ENCODE results near the gene PTPRB. TPM values are rescaled to one million over a fixed set of nuclear protein-coding genes. Genes with fewer than 3 reads are reported as not detected.

PTPRB gene
- total RNA-seq, 3 donors from 2014 or later, result 22.0 to 29.4 (median 27.9) TPM

DNA sequence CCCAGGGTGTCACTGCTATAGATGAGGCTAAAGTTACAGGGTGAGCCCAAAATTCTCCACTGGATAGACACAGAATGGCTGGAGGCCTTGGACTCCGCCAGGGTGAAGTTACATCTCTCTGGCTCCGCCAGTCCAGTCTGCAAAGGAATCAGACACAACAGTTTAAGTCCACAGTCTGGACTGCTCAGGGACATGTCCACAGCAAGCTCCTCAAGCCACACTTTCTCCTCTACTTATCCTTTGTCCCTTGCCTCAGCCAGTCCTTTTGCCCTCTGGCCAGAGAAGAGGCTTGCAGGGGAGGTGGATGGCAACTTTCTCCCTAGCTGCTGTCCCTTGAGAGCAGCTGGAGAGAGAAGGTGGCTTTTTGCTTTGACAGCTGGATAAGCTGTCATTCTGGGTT, 28.0 kb downstream of the PTPRB start:
- DNase-seq, result peak in 2 of 3 donors; percentile 10 to 26
- H3K9me3 ChIP-seq, result no peaks in the 10 kb centered on the region
- intact Hi-C loops (cut with DNase I, micrococcal nuclease), result no loop called here
- peak; percentile 49 for ATAC-seq
- H3K4me1 ChIP-seq (ENCODE audit: low read depth), result peaks cover 4% of the 10 kb centered on the region
- H3K4me3 ChIP-seq, result no peak overlapping the region
- TF ChIP-seq, protein P1, sequence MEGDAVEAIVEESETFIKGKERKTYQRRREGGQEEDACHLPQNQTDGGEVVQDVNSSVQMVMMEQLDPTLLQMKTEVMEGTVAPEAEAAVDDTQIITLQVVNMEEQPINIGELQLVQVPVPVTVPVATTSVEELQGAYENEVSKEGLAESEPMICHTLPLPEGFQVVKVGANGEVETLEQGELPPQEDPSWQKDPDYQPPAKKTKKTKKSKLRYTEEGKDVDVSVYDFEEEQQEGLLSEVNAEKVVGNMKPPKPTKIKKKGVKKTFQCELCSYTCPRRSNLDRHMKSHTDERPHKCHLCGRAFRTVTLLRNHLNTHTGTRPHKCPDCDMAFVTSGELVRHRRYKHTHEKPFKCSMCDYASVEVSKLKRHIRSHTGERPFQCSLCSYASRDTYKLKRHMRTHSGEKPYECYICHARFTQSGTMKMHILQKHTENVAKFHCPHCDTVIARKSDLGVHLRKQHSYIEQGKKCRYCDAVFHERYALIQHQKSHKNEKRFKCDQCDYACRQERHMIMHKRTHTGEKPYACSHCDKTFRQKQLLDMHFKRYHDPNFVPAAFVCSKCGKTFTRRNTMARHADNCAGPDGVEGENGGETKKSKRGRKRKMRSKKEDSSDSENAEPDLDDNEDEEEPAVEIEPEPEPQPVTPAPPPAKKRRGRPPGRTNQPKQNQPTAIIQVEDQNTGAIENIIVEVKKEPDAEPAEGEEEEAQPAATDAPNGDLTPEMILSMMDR (IDR thresholded peaks at IDR 0.05), result no peak
- H3K36me3 ChIP-seq (ENCODE audit: low read depth), result no peaks in the 10 kb centered on the region

DNA sequence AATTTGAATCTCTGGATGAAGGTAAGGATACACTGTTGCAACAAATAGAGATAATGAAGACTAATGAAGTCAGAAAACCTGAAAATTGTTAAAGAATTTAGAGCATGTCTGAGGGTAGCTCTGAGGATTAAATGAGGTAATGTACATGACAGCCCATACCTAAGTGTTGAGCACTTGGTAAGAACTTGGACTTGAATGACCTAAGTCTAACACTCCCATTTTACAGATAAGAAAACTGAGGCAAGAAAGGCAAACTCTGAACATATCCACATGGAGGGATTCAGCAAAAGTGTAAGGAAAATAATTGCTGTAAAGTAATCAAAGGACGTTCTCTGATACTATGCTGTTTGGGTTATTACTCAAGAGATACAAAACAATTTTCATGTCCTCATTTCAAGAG, 29.0 kb downstream of the PTPRB start:
- ATAC-seq (no peak), DNase-seq (no peak)
- intact Hi-C loops (cut with DNase I, micrococcal nuclease), result no loop called here
- H3K4me1 ChIP-seq (ENCODE audit: low read depth), result peaks cover 4% of the 10 kb centered on the region
- H3K36me3 ChIP-seq (ENCODE audit: low read depth), result no peaks in the 10 kb centered on the region
- H3K4me3 ChIP-seq, result no peak overlapping the region
- TF ChIP-seq, protein P1 (IDR thresholded peaks at IDR 0.05), result no peak
- no peaks in the 10 kb centered on the region for H3K9me3 ChIP-seq

DNA sequence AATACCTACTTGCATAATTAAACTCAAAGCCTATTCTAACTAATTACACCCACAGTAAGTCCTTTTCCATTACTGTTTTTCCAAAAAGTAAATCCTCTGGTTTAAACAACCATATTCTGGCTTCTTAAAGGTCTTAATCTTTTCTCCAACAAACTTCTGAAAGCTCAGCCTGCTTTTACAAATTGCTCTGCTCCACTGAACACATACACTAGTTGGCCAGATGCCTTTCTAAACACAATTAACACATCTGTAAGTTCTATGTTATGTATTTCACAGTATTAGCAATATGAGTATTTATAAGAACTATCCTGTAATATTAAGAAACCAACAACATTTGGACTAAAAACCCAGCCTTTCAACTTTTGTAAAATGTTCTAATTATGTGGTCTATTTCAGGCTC, 30.1 kb downstream of the PTPRB start:
- Histone ChIP-seq H3K9me3 (no peaks in the 10 kb centered on the region), H3K4me3 (no peak overlapping the region), H3K4me1 (ENCODE audit: low read depth) (no peaks in the 10 kb centered on the region), H3K36me3 (ENCODE audit: low read depth) (no peaks in the 10 kb centered on the region)
- ATAC-seq (no peak), DNase-seq (no peak)
- intact Hi-C loops (cut with DNase I, micrococcal nuclease), result no loop called here
- TF ChIP-seq, protein P1 (IDR thresholded peaks at IDR 0.05), result no peak

DNA sequence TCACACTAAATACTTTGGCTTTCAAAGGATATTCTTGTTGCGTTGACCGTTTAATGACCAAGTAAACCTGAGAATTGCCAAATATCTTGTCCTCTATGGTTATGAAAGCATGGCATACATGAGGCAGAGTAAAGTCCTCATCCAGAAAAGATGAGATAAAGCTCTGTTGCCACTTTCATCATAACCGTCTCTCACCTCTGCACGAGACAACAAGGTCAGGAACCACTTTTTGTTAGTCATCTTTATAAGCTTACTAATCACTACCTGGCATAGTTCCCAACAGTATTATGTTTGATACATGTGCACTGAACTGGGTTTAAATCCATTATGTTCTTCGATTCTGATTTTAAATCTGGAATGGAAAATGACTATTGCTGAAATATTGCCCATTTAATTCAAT, 31.3 kb downstream of the PTPRB start:
- H3K4me1 ChIP-seq (ENCODE audit: low read depth), result no peaks in the 10 kb centered on the region
- no peaks in the 10 kb centered on the region for H3K36me3 ChIP-seq (ENCODE audit: low read depth)
- TF ChIP-seq, protein P1 (IDR thresholded peaks at IDR 0.05), result no peak
- no peaks in the 10 kb centered on the region for H3K9me3 ChIP-seq
- DNase-seq (no peak), ATAC-seq (no peak)
- H3K4me3 ChIP-seq, result no peak overlapping the region
- intact Hi-C loops (cut with DNase I, micrococcal nuclease), result no loop called here

- intact Hi-C loops (cut with DNase I, micrococcal nuclease), result no loop called here
- no peaks in the 10 kb centered on the region for H3K9me3 ChIP-seq
- H3K4me1 ChIP-seq (ENCODE audit: low read depth), result no peaks in the 10 kb centered on the region
- no peak overlapping the region for H3K4me3 ChIP-seq
- TF ChIP-seq, protein P1 (IDR thresholded peaks at IDR 0.05), result no peak
- no peak for DNase-seq
- H3K36me3 ChIP-seq (ENCODE audit: low read depth), result no peaks in the 10 kb centered on the region
- no peak for ATAC-seq
Observed at GRCh38 chr12:70604662-70605061, 32.6 kb downstream of the PTPRB start.

DNA sequence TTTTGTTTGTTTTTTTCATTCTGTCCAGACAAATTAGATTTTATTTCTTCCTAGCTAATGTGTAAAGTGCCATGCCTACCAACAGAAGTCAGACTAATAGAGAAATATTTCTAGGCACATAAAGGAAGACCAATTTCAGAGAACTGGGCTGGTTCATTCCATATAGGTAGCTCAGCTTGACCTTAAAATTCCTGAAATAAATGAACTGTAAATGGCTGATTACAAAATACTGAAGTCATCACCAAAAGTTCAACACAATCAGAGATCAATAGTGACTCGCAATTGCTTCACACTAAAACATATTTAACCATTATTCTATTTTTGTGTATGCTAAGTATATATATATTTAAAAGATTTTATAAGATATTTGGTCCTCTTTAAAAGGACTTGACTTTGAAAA, 34.2 kb downstream of the PTPRB start:
- Histone ChIP-seq H3K4me3 (no peak overlapping the region), H3K36me3 (ENCODE audit: low read depth) (no peaks in the 10 kb centered on the region), H3K4me1 (ENCODE audit: low read depth) (no peaks in the 10 kb centered on the region), H3K9me3 (no peaks in the 10 kb centered on the region)
- intact Hi-C loops (cut with DNase I, micrococcal nuclease), result no loop called here
- TF ChIP-seq, protein P1 (IDR thresholded peaks at IDR 0.05), result no peak
- DNase-seq (no peak), ATAC-seq (no peak)
